ENCODE measurements around the gene NINL. TPM values are rescaled to one million over a fixed set of nuclear protein-coding genes. Genes with fewer than 3 reads are reported as not detected.

NINL gene
- total and polyA plus RNA-seq, 2 of the 8 experiments (the other 6 are each of a cell fraction or from before 2014, with no cell fraction given), result 15.3 to 30.0 TPM

DNA sequence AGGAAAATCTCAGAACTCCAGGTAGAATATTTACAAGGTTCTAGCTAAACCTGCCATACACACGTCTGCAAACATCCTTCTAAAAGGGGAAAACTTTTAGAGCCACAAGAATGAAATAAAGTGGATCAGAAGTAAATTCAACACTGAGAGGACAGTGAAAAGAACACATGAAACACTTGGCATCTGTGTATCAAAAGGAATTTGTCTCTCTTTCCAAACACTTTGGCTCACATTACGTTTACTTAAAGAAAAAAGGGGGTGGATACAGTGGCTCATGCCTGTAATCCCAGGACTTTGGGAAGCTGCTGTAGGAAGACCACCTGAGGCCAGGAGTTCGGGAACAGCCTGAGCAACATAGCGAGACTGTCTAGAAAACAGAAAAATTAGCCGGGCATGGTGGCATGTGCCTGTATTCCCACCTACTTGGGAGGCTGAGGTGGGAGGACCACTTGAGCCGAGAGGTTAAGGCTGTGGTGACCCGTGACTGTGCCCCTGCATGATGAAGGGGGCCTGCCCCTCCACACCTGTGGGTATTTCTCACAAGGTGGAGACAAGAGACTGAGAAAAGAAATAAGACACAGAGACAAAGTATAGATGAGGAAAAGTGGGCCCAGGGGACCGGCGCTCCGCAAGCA, 35.4 kb downstream of the NINL start:
- no peak overlapping the region for H2BK20ac ChIP-seq (ENCODE audit: low read length)
- H2BK15ac ChIP-seq (ENCODE audit: low read length), result no peak overlapping the region
- H4K20me1 ChIP-seq (replicated peaks in 1 of 2; ENCODE audit: control insufficient read depth in 1 of 2, insufficient read depth in 2 of 2, low read length in 2 of 2), result peaks cover 3 to 20% of the 10 kb centered on the region in 2 experiments
- no peak overlapping the region for H2BK120ac ChIP-seq (replicated peaks; ENCODE audit: low read depth, low read length)
- no peak overlapping the region for H3K14ac ChIP-seq (ENCODE audit: insufficient read length)
- H3K4ac ChIP-seq (replicated peaks; ENCODE audit: insufficient read length, low read depth, low read length), result no peak overlapping the region
- no peak overlapping the region for H4K8ac ChIP-seq (ENCODE audit: extremely low read depth, insufficient read depth, low read length)
- H3K36me3 ChIP-seq (ENCODE audit: control insufficient read depth in 2 of 4, insufficient read depth in 4 of 4, low read length in 3 of 4), result no peaks in the 10 kb centered on the region
- no peak overlapping the region for H4K5ac ChIP-seq (ENCODE audit: insufficient read length, low read depth, low read length)
- H3K4me3 ChIP-seq (ENCODE audit: extremely low read depth in 1 of 4, insufficient read depth in 2 of 4, low read depth in 3 of 4, low read length in 4 of 4), result no peak overlapping the region
- H3K23me2 ChIP-seq (ENCODE audit: low read depth, low read length), result no peaks in the 10 kb centered on the region
- peaks cover 0 to 64% of the 10 kb centered on the region in 2 experiments; a peak in 3 of 4 replicates for H3K79me2 ChIP-seq (ENCODE audit: control insufficient read depth in 1 of 2, insufficient read depth in 2 of 2, low read length in 2 of 2)
- ChIA-PET POLR2A (ENCODE audit: partially characterized antibody) (interaction anchor here (0.6 to 0.9 kb wide), 2 partner anchors 9 to 37 kb away, joined by 3 to 4 read pairs; no protein-coding TSS in a partner anchor), CTCF (ENCODE audit: partially characterized antibody) (interaction anchor here (0.9 to 1.1 kb wide), 2 partner anchors 9 to 10 kb away, joined by 3 read pairs; no protein-coding TSS in a partner anchor)
- H3K9ac ChIP-seq (replicated peaks in 1 of 4; ENCODE audit: extremely low read depth in 1 of 4, low read depth in 3 of 4, low read length in 3 of 4), result no peak overlapping the region
- H3K4me2 ChIP-seq (ENCODE audit: insufficient read depth in 1 of 2, low read depth in 2 of 2, low read length in 2 of 2), result no peak overlapping the region
- H3K18ac ChIP-seq (ENCODE audit: extremely low read depth, low read length), result no peak overlapping the region
- no peak overlapping the region for H2AFZ ChIP-seq (ENCODE audit: low read length)
- WGBS, 2 experiments (ENCODE audit: extremely low coverage in 1 of 2, insufficient coverage in 1 of 2, insufficient read length in 1 of 2, insufficient replicate concordance in 2 of 2, low coverage in 1 of 2, low lambda C conversion rate in 2 of 2, missing lambda C conversion rate in 1 of 2), result 85% methylated on average over 10 of the region's 10 CpGs; no CpG with 5 or more reads in 1 of the 2 experiments
- H3K23ac ChIP-seq (ENCODE audit: insufficient read length), result no peak overlapping the region
- H2BK5ac ChIP-seq (ENCODE audit: low read depth, low read length), result no peak overlapping the region
- H2BK12ac ChIP-seq (ENCODE audit: low read depth, low read length), result no peak overlapping the region
- H4K91ac ChIP-seq (replicated peaks; ENCODE audit: insufficient read length, low read length), result no peak overlapping the region
- no peak overlapping the region for H3K27ac ChIP-seq (ENCODE audit: low read depth, low read length)
- peaks cover 14% of the 10 kb centered on the region for H3K79me1 ChIP-seq (ENCODE audit: low read depth, low read length)
- DNase-seq (ENCODE audit: low read depth in 1 of 2, low spot score in 2 of 2) (no peak), FAIRE-seq (no peak)
- H3K4me1 ChIP-seq (replicated peaks in 1 of 4; ENCODE audit: control insufficient read depth in 3 of 4, insufficient read depth in 4 of 4, low read length in 3 of 4), result peaks cover 4 to 23% (median 16%) of the 10 kb centered on the region in 4 experiments
- H3K56ac ChIP-seq (replicated peaks; ENCODE audit: insufficient read length, low read depth, low read length), result no peak overlapping the region
- no peaks in the 10 kb centered on the region for H3K9me3 ChIP-seq (ENCODE audit: insufficient read depth in 2 of 2, low read depth in 1 of 2, low read length in 1 of 2)
- H3K27me3 ChIP-seq (replicated peaks in 1 of 4; ENCODE audit: control insufficient read depth in 3 of 4, extremely low read depth in 1 of 4, insufficient read depth in 3 of 4, low read length in 3 of 4), result no peaks in the 10 kb centered on the region
- no peak overlapping the region for H2AK5ac ChIP-seq (ENCODE audit: low read depth, low read length)
- no peak for TF ChIP-seq CHD2 (IDR thresholded peaks at IDR 0.05; ENCODE audit: low read length)
- no peak for TF ChIP-seq BACH1 (IDR thresholded peaks at IDR 0.05; ENCODE audit: low read length)
- TF ChIP-seq SIX5 (IDR thresholded peaks at IDR 0.05; ENCODE audit: low read depth, low read length), result no peak
- no peak for TF ChIP-seq POLR2A (IDR thresholded peaks at IDR 0.05; ENCODE audit: control extremely low read depth in 1 of 2, low read depth in 2 of 2, low read length in 2 of 2)
- no peak for TF ChIP-seq EZH2 (IDR thresholded peaks at IDR 0.05; ENCODE audit: low read depth, low read length, severe bottlenecking)
- TF ChIP-seq GABPA (IDR thresholded peaks at IDR 0.05; ENCODE audit: borderline replicate concordance, insufficient read depth, low read length), result no peak
- TF ChIP-seq TAF7 (optimal IDR thresholded peaks at IDR 0.05; ENCODE audit: borderline replicate concordance, low read depth, low read length), result no peak
- no peak for TF ChIP-seq CBX8 (IDR thresholded peaks at IDR 0.05; ENCODE audit: borderline replicate concordance, low read depth, low read length)
- TF ChIP-seq TAF1 (IDR thresholded peaks at IDR 0.05; ENCODE audit: low read depth, low read length), result no peak
- no peak for TF ChIP-seq NRF1 (IDR thresholded peaks at IDR 0.05; ENCODE audit: low read depth, low read length)
- TF ChIP-seq RFX5 (IDR thresholded peaks at IDR 0.05; ENCODE audit: borderline replicate concordance, low read depth, low read length), result no peak
- TF ChIP-seq SIRT6 (IDR thresholded peaks at IDR 0.05; ENCODE audit: low read length), result no peak
- TF ChIP-seq SAP30 (IDR thresholded peaks at IDR 0.05; ENCODE audit: insufficient read depth, insufficient replicate concordance, low read length), result no peak
- no peak for TF ChIP-seq BCL11A (IDR thresholded peaks at IDR 0.05; ENCODE audit: low read depth in 2 of 2, low read length in 2 of 2)
